Psoas muscle (tissue), 8 donors: Measurements from ENCODE around the gene HMGXB3. TPM values are rescaled to one million over a fixed set of nuclear protein-coding genes. Genes with fewer than 3 reads are reported as not detected.

Source experiments
- ATAC-seq, 4 donors: fragments of 200-7000 bp; cut with Tn5 transposase; one replicate each; pipeline ENCODE4 v1.9.1; 2020; ENCODE audit warnings: moderate library complexity in 3 of 4, mild to moderate bottlenecking in 2 of 4
- DNase-seq, 2 donors: peaks; one replicate each; pipeline ENCODE4 v3.0.0-alpha.2; 2020
- H3K27ac ChIP-seq: fragments of 200-600 bp; one replicate; pipeline ENCODE4 v1.8.0; 2022
- H3K27me3 ChIP-seq, 3 donors: fragments of 200-600 bp in 1 of 3; one replicate each; pipeline versions ENCODE4 v1.6.1 to v1.8.0; 2013 to 2022; ENCODE audit warnings: low read length in 2 of 3, mild to moderate bottlenecking in 2 of 3, moderate library complexity in 1 of 3; ENCODE audit not compliant: insufficient read depth in 3 of 3
- H3K36me3 ChIP-seq, 2 donors: fragments of 200-600 bp in 1 of 2; one replicate each; pipeline versions ENCODE4 v1.6.1 to v1.8.0; 2013 to 2022; ENCODE audit warnings: low read depth in 1 of 2, mild to moderate bottlenecking in 1 of 2, moderate library complexity in 1 of 2; ENCODE audit not compliant: insufficient read depth in 1 of 2
- H3K4me1 ChIP-seq: fragments of 200-600 bp; one replicate; pipeline ENCODE4 v1.8.0; 2022
- H3K4me3 ChIP-seq: fragments of 200-600 bp; one replicate; pipeline ENCODE4 v1.8.0; 2022; ENCODE audit warnings: mild to moderate bottlenecking
- H3K9me3 ChIP-seq: fragments of 200-600 bp; one replicate; pipeline ENCODE4 v1.8.0; 2022
- CTCF ChIP-seq: fragments of 200-600 bp; IDR thresholded peaks from one replicate; pipeline ENCODE4 v1.8.0; 2022; ENCODE audit warnings: antibody characterized with exemption
- WGBS, 3 donors: extraction: QIAGEN DNeasy Blood & Tissue Kit; methylation state at CpG; one replicate each; pipeline versions ENCODE4 v1.1.6 to v1.1.7; 2013; 5-methylcytosine and 5-hydroxymethylcytosine counted together
- intact Hi-C, 2 donors: fragments of 100-400 bp; cut with DNase I; formaldehyde crosslinking; loops; one replicate each; pipeline versions ENCODE4 v1.11.0 to v1.14.2; 2022
- polyA plus RNA-seq, 3 donors: library from polyadenylated mRNA; stranded (reverse); fragments of 200-250 nt; gene quantifications; one replicate each; pipeline ENCODE4 v1.2.3, GENCODE V29; 2013
- total RNA-seq, 4 donors: library from RNA; stranded (reverse); fragmentation: NEBNext Ultra II Directional in 2 of 4; extraction: Animal tissue kit (Norgen Biotek cat#: 25700) in 2 of 4; gene quantifications; one replicate each; pipeline versions ENCODE4 v1.2.1 to v1.2.4, GENCODE V29; 2021 to 2023
- donor health status: healthy with polysubstance abuse.
- donor health status: DM: no; HTN: no; CAD: no; lungs with moderate emphysema.
- donor health status: Bipolar disorder and iron deficiency.
- donor health status: healthy.
- donor health status: DM: yes; HTN: yes; CAD: no.
- donor health status: DM: no; HTN: no; CAD: no.
- donor health status: DM: no; HTN: no; CAD: no.
- donor health status: DM: yes; HTN: yes; CAD: no.

HMGXB3 gene
- total and polyA plus RNA-seq, 7 donors = 8.6 to 23.2 (median 15.4) TPM

GRCh38 chr5:150016537-150016936 lies 16.0 kb downstream of the HMGXB3 start:
- Histone ChIP-seq H3K9me3 (no peaks in the 10 kb centered on the region), H3K4me1 (peaks cover 12% of the 10 kb centered on the region), H3K27me3 (no peaks in the 10 kb centered on the region), H3K4me3 (no peak overlapping the region), H3K36me3 (peaks cover 31 to 93% of the 10 kb centered on the region in 2 donors), H3K27ac (no peak overlapping the region)
- intact Hi-C loops = no loop called here
- no peak for TF ChIP-seq CTCF
- ATAC-seq = no peak
- DNase-seq = no peak

- Histone ChIP-seq H3K4me1 (peaks cover 13% of the 10 kb centered on the region), H3K27me3 (no peaks in the 10 kb centered on the region), H3K36me3 (peaks cover 27 to 92% of the 10 kb centered on the region in 2 donors), H3K4me3 (no peak overlapping the region), H3K9me3 (no peaks in the 10 kb centered on the region), H3K27ac (no peak overlapping the region)
- WGBS, 3 donors = 82 to 89% (median 82%) methylated on average over 6 of the region's 6 CpGs
- TF ChIP-seq CTCF = no peak
- intact Hi-C loops = no loop called here
- ATAC-seq (no peak), DNase-seq (no peak)
Measured at GRCh38 chr5:150017226-150018005, 16.9 kb downstream of the HMGXB3 start.

GRCh38 chr5:150020249-150020648 lies 19.7 kb downstream of the HMGXB3 start:
- H3K36me3 ChIP-seq = peaks cover 29 to 92% of the 10 kb centered on the region in 2 donors
- WGBS, 3 donors = 92 to 97% (median 96%) methylated on average over 1 of the region's 1 CpG
- H3K27ac ChIP-seq = peak overlapping the region; percentile 79
- H3K4me1 ChIP-seq = peaks cover 26% of the 10 kb centered on the region
- no peak for DNase-seq
- no peak for TF ChIP-seq CTCF
- H3K9me3 ChIP-seq = no peaks in the 10 kb centered on the region
- intact Hi-C loops = loop anchor here in 1 of 2 donors (5.0 kb wide), 1 partner anchor 197 kb away; no protein-coding TSS in a partner anchor
- ATAC-seq = no peak
- H3K27me3 ChIP-seq = no peaks in the 10 kb centered on the region
- H3K4me3 ChIP-seq = no peak overlapping the region

- Histone ChIP-seq H3K4me1 (peaks cover 26% of the 10 kb centered on the region), H3K27me3 (no peaks in the 10 kb centered on the region), H3K9me3 (no peaks in the 10 kb centered on the region), H3K4me3 (peak overlapping the region; percentile 19), H3K36me3 (peaks cover 20 to 97% of the 10 kb centered on the region in 2 donors), H3K27ac (peak overlapping the region; percentile 79)
- ATAC-seq (peak; percentile 70 to 84 (median 75)), DNase-seq (peak; percentile 48 to 66)
- 54 to 66% (median 66%) methylated on average over 13 of the region's 13 CpGs for WGBS, 3 donors
- intact Hi-C loops = loop anchor here in 1 of 2 donors (5.0 kb wide), 1 partner anchor 196 kb away; no protein-coding TSS in a partner anchor
- no peak for TF ChIP-seq CTCF
Measured at GRCh38 chr5:150021491-150022157, 21.1 kb downstream of the HMGXB3 start.
